Amniotic stem cell (primary cell): ENCODE results near the gene MYOF.
"Not testable (repeated sequence)": the region's sequence is repeated elsewhere in the genome, so short reads cannot be mapped to it uniquely, and the experiment has no call there.

Experiments used
- DNase-seq: peaks from one replicate; lab custom pipeline; 2025; lab: John Stamatoyannopoulos, UW

The MYOF gene

GRCh38 chr10:93454146-93454545 lies 28.0 kb downstream of the MYOF start:
- DNase-seq: no peak

GRCh38 chr10:93452143-93452542 lies 30.0 kb downstream of the MYOF start:
- no peak for DNase-seq

- DNase-seq: no peak
Measured at GRCh38 chr10:93451244-93451947, 30.7 kb downstream of the MYOF start.

GRCh38 chr10:93447970-93448369 lies 34.2 kb downstream of the MYOF start:
- DNase-seq: no peak

GRCh38 chr10:93447019-93447418 lies 35.1 kb downstream of the MYOF start:
- no peak for DNase-seq

- no peak for DNase-seq
Measured at GRCh38 chr10:93445978-93446720, 36.0 kb downstream of the MYOF start.

- peak; percentile 92 for DNase-seq
Measured at GRCh38 chr10:93445097-93445960, 36.8 kb downstream of the MYOF start.

GRCh38 chr10:93443481-93443880 lies 38.7 kb downstream of the MYOF start:
- DNase-seq: no peak

GRCh38 chr10:93442721-93443120 lies 39.4 kb downstream of the MYOF start:
- not testable (repeated sequence) for DNase-seq

- DNase-seq: no peak
Measured at GRCh38 chr10:93440591-93441091, 41.5 kb downstream of the MYOF start.

- no peak for DNase-seq
Measured at GRCh38 chr10:93438613-93439253, 43.4 kb downstream of the MYOF start.

- no peak for DNase-seq
Measured at GRCh38 chr10:93437946-93438612, 44.1 kb downstream of the MYOF start.

GRCh38 chr10:93437086-93437945 lies 44.8 kb downstream of the MYOF start:
- DNase-seq: peak; percentile 99

GRCh38 chr10:93436591-93437085 lies 45.5 kb downstream of the MYOF start:
- DNase-seq: peak; percentile 82

GRCh38 chr10:93435621-93436397 lies 46.3 kb downstream of the MYOF start:
- no peak for DNase-seq

GRCh38 chr10:93434991-93435491 lies 47.1 kb downstream of the MYOF start:
- DNase-seq: no peak

- no peak for DNase-seq
Measured at GRCh38 chr10:93431361-93431760, 50.8 kb downstream of the MYOF start.

GRCh38 chr10:93425861-93426260 lies 56.3 kb downstream of the MYOF start:
- DNase-seq: no peak

- DNase-seq: no peak
Measured at GRCh38 chr10:93422118-93422517, 60.0 kb downstream of the MYOF start.
